Common myeloid progenitor, CD34-positive (primary cell): ENCODE results near the gene TANK.
"Not testable (repeated sequence)": the region's sequence is repeated elsewhere in the genome, so short reads cannot be mapped to it uniquely, and the experiment has no call there.

Source experiments
- CTCF ChIA-PET: fragments of 350-600 bp; sonication (Branson Sonifier 250); formaldehyde crosslinking; loops from one replicate; lab custom pipeline; 2021; ENCODE audit warnings: antibody characterized with exemption; lab: Charles Lee
- POLR2A ChIA-PET: fragments of 350-600 bp; sonication (Branson Sonifier 250); formaldehyde crosslinking; loops from one replicate; lab custom pipeline; 2021; ENCODE audit warnings: antibody characterized with exemption; lab: Charles Lee
- DNase-seq, 3 donors: peaks; one replicate each; pipeline versions ENCODE4 v3.0.0 to v3.0.0-alpha.2; 2013
- H3K27ac ChIP-seq, 2 experiments: 1 replicate in 1 of 2; 2 replicates in 1 of 2; pipeline ENCODE4 v1.7.0; 2013; ENCODE audit warnings: inconsistent platforms in 2 of 2, low read length in 2 of 2, mild to moderate bottlenecking in 2 of 2, low read depth in 1 of 2, moderate library complexity in 1 of 2; ENCODE audit not compliant: severe bottlenecking in 2 of 2, insufficient read depth in 1 of 2, poor library complexity in 1 of 2
- H3K27me3 ChIP-seq, 5 experiments: replicated peaks in 2 of 5; 1 replicate in 3 of 5; 2 replicates in 2 of 5; pipeline versions ENCODE4 v1.6.1 to v1.7.0; 2013; ENCODE audit warnings: low read length in 4 of 5, mild to moderate bottlenecking in 2 of 5, moderate library complexity in 2 of 5, inconsistent platforms in 1 of 5; ENCODE audit not compliant: insufficient read depth in 5 of 5, control insufficient read depth in 4 of 5
- H3K36me3 ChIP-seq, 4 experiments: 1 replicate in 2 of 4; 2 replicates in 2 of 4; pipeline versions ENCODE4 v1.6.1 to v1.7.0; 2013; ENCODE audit warnings: low read length in 3 of 4, control low read depth in 1 of 4, mild to moderate bottlenecking in 1 of 4; ENCODE audit not compliant: control insufficient read depth in 4 of 4, insufficient read depth in 4 of 4
- H3K4me1 ChIP-seq, 4 experiments: 1 replicate in 3 of 4; 2 replicates in 1 of 4; pipeline versions ENCODE4 v1.6.1 to v1.7.1; 2013; ENCODE audit warnings: low read length in 3 of 4, mild to moderate bottlenecking in 3 of 4, control low read depth in 1 of 4, inconsistent platforms in 1 of 4, moderate library complexity in 1 of 4; ENCODE audit not compliant: control insufficient read depth in 4 of 4, insufficient read depth in 4 of 4; ENCODE audit errors: control extremely low read depth in 1 of 4
- H3K4me3 ChIP-seq, 7 experiments: 1 replicate in 4 of 7; 2 replicates in 3 of 7; pipeline versions ENCODE4 v1.5.1 to v1.7.0; 2013; ENCODE audit warnings: mild to moderate bottlenecking in 7 of 7, low read length in 6 of 7, moderate library complexity in 6 of 7, inconsistent platforms in 2 of 7, low read depth in 2 of 7, control low read depth in 1 of 7; ENCODE audit not compliant: insufficient read depth in 4 of 7, control insufficient read depth in 1 of 7; ENCODE audit errors: extremely low read depth in 1 of 7
- H3K9me3 ChIP-seq, 5 experiments: 1 replicate in 4 of 5; 2 replicates in 1 of 5; pipeline versions ENCODE4 v1.6.1 to v1.7.1; 2013; ENCODE audit warnings: low read length in 4 of 5, mild to moderate bottlenecking in 2 of 5, inconsistent platforms in 1 of 5, low read depth in 1 of 5, moderate library complexity in 1 of 5; ENCODE audit not compliant: control insufficient read depth in 4 of 5, insufficient read depth in 2 of 5; ENCODE audit errors: control extremely low read depth in 1 of 5
- WGBS: methylation state at CpG from one replicate; pipeline ENCODE4 v1.1.5; 2013; ENCODE audit not compliant: insufficient coverage; 5-methylcytosine and 5-hydroxymethylcytosine counted together

Gene TANK

DNA sequence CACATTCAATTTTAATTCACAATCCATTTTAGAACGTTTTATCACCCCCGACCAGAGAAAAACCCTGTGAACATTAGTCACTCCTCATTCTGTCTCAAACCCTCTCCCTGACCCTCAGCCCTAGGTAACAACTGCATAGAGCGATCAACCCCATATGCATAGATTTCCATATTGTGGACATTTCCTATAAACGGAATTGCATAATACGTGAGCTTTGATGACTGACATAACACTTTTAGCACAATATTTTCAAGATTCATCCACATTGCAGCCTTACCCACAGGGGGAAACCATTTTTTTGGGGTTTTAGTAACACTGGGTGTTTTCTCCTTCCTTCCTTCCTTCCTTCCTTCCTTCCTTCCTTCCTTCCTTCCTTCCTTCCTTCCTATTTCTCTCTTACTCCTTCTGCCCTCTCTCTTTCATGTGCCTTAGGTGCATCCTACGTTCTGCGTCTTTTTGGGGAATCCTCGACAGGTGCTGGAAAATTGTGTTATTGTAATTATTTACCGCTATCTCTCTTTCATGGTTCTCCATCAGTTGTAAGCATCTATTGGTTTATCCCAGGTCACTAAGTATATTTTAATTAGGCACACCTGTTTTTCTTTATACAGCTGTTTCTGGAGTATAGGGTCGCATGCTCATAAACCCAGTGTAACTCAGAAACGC lies 118.5 kb downstream of the TANK start:
- H3K27me3 ChIP-seq, H3K27ac ChIP-seq, H3K4me3 ChIP-seq, H3K4me1 ChIP-seq, POLR2A ChIA-PET, H3K9me3 ChIP-seq, H3K36me3 ChIP-seq: not testable (repeated sequence)
- WGBS, result 76% methylated on average over 7 of the region's 11 CpGs
- CTCF ChIA-PET, result interaction anchor here (1.0 kb wide), 1 partner anchor 55 kb away, joined by 5 read pairs; no protein-coding TSS in a partner anchor
- DNase-seq, result peak; percentile 25 to 37 (median 31)

DNA sequence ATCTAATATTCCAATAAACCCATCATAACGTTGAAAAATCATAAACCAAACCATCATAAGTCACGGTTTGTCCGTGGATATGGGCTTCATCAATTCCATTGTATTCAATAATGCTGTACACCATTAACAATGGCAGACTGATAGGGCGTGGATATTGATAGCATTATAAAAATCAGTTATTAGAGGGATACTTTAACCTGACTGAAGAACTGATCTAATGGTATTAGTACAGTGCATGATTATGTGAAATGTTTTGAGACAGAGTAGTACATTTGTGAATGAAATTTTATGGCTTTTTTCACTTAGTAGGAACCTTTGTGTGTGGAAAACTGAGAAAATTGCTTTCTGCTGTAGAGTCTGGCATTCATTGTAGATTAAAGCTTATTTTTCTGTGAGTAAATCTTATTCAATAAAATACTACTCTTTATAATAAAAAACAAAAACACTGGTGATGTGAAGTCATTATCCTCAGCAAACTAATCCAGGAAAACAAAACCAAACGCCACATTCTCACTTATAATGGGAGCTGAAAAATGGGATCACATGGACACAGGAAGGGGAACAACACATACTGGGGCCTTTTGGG lies 119.1 kb downstream of the TANK start:
- H3K9me3 ChIP-seq, DNase-seq, H3K27ac ChIP-seq, CTCF ChIA-PET, POLR2A ChIA-PET, H3K4me3 ChIP-seq, H3K27me3 ChIP-seq, H3K4me1 ChIP-seq, H3K36me3 ChIP-seq: not testable (repeated sequence)
- WGBS, result 80% methylated on average over 2 of the region's 5 CpGs

DNA sequence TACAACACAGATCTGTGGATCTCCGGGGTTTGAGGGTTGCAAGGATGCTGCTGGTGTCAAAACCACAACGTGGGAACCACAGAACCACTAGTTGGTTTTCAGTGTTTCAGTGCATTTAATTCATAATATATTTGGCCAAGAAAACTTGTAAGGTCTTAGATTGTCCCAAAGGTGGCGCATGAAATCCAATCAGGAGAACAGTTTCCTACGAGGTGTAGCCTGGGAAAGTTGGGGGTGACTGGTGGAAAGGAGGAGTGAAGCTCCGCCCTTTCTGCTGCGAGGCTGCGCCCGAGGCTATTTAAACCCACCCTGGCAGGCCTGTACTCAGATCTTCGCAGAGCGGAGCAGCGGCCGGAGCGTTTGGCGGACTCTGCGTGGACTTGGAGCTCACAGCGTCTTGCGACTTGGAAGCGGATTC lies 120.7 kb downstream of the TANK start:
- POLR2A ChIA-PET, H3K4me3 ChIP-seq, H3K27me3 ChIP-seq, H3K4me1 ChIP-seq, H3K27ac ChIP-seq, H3K36me3 ChIP-seq, H3K9me3 ChIP-seq: not testable (repeated sequence)
- whole genome bisulfite sequencing, result 93% methylated on average over 10 of the region's 18 CpGs
- peak in 2 of 3 donors; percentile 13 to 16 for DNase-seq
- CTCF ChIA-PET, result interaction anchor here (1.0 to 1.2 kb wide), 3 partner anchors 11 to 57 kb away, joined by 3 read pairs; no protein-coding TSS in a partner anchor

DNA sequence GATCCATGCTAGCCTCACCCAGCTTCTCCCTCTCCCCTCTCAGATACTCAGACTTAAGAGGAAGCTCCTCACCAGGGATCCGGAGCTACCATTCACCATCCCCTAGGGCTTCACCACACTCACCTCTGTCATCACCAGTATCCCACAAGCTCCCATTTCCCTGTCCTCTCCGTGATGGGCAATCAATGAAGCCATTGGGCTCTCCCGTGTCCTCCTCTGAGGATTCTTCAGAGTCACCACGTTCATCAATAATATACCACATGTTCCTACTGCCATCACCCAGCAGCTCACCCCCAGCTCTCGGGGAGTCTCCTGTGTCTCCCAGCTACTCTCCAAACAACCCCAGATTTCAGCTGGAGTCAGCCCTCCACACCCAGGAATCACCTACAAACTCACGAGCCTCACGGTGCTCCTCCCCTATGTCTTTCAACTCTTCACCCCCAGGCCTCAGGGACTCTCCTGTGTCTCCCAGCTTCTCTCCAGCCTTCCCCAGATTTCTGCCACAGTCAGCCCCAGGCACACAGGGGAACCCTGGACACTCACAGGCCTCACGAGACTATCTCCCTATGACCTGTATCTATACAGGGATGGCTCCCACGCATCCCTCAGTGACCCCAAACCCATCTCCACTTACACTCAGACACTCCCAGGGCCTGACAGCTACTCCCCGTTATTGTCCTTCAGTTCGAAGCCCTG lies 121.5 kb downstream of the TANK start:
- H3K27me3 ChIP-seq, H3K4me3 ChIP-seq, H3K4me1 ChIP-seq, POLR2A ChIA-PET, DNase-seq, H3K36me3 ChIP-seq, H3K27ac ChIP-seq: not testable (repeated sequence)
- WGBS, result 95% methylated on average over 9 of the region's 11 CpGs
- peaks cover 0 to 14% (median 3%) of the 10 kb centered on the region in 5 experiments for H3K9me3 ChIP-seq
- CTCF ChIA-PET, result interaction anchor here (1.0 to 1.2 kb wide), 3 partner anchors 11 to 58 kb away, joined by 3 read pairs; no protein-coding TSS in a partner anchor

DNA sequence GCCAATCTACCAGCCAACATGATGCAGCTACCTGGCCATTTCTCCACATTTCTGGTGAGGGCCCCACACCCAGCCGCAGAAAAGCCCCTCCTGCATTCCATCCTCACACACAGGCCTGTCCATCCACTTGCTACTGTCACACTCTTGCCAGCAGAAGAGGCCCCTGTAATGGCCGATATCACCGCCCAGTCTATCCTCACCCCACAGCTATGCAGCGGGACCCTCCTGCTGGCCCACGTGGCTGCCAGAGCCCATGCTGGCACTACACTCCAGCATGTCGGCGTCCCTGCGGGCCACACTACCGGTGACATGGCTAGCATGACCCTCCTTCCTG lies 122.0 kb downstream of the TANK start:
- peaks cover 0 to 14% (median 3%) of the 10 kb centered on the region in 5 experiments for H3K9me3 ChIP-seq
- POLR2A ChIA-PET, DNase-seq, H3K27ac ChIP-seq, H3K4me1 ChIP-seq, H3K36me3 ChIP-seq, H3K27me3 ChIP-seq, H3K4me3 ChIP-seq: not testable (repeated sequence)
- WGBS, result 94% methylated on average over 7 of the region's 9 CpGs
- CTCF ChIA-PET, result interaction anchor here (1.2 kb wide), 1 partner anchor 12 kb away, joined by 3 read pairs; no protein-coding TSS in a partner anchor

DNA sequence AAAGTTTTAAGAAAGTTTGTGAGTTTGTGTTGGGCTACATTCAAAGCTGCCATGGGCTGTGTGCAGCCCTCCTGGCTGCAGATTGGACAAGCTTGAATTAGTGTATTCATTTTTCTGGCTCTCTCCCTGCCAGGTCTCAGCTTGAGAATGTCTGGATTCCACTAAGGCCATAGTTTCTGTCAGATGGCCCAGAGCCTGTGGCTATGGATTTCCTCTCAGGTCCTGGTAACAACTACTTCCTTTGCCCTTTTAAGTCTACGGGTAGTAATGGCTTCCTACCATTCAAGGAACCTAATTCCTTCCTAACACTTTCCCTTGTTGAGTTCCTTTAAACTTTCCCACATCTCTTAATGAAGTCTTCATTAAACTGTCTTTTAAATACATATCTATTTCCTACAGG lies 123.7 kb downstream of the TANK start:
- Histone ChIP-seq H3K9me3 (peaks cover 0 to 10% (median 2%) of the 10 kb centered on the region in 5 experiments), H3K27ac (no peak overlapping the region), H3K36me3 (no peaks in the 10 kb centered on the region), H3K4me3 (no peak overlapping the region), H3K4me1 (no peaks in the 10 kb centered on the region), H3K27me3 (peaks cover 0 to 2% (median 0%) of the 10 kb centered on the region in 5 experiments)
- WGBS, result 67% methylated on average over 1 of the region's 1 CpG
- DNase-seq, result no peak
- ChIA-PET POLR2A (no interaction called here), CTCF (no interaction called here)
